ENCODE data around the gene IGFBP1.
"Not testable (repeated sequence)": the region's sequence is repeated elsewhere in the genome, so short reads cannot be mapped to it uniquely, and the experiment has no call there.

The IGFBP1 gene

DNA sequence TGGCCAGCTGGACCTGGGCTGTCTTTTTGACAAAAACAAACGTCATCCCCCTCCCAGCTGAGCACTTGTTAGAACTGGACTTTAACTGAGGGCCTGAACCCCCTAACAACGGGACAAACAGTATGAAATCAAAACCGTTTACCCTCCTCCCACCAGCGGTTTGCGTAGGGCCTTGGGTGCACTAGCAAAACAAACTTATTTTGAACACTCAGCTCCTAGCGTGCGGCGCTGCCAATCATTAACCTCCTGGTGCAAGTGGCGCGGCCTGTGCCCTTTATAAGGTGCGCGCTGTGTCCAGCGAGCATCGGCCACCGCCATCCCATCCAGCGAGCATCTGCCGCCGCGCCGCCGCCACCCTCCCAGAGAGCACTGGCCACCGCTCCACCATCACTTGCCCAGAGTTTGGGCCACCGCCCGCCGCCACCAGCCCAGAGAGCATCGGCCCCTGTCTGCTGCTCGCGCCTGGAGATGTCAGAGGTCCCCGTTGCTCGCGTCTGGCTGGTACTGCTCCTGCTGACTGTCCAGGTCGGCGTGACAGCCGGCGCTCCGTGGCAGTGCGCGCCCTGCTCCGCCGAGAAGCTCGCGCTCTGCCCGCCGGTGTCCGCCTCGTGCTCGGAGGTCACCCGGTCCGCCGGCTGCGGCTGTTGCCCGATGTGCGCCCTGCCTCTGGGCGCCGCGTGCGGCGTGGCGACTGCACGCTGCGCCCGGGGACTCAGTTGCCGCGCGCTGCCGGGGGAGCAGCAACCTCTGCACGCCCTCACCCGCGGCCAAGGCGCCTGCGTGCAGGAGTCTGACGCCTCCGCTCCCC, at the start of gene IGFBP1:
TSS of gene IGFBP1 (plus strand) at position 304 of the 808 bp plus-strand sequence. CDS start at position 469, 165 bp downstream.
- no peak within 1 kb of the TSS for H3K27ac ChIP-seq
- TF ChIP-seq ZFX (IDR thresholded peaks at IDR 0.05; ENCODE audit: borderline replicate concordance) = no peak
- TF ChIP-seq, protein P1, sequence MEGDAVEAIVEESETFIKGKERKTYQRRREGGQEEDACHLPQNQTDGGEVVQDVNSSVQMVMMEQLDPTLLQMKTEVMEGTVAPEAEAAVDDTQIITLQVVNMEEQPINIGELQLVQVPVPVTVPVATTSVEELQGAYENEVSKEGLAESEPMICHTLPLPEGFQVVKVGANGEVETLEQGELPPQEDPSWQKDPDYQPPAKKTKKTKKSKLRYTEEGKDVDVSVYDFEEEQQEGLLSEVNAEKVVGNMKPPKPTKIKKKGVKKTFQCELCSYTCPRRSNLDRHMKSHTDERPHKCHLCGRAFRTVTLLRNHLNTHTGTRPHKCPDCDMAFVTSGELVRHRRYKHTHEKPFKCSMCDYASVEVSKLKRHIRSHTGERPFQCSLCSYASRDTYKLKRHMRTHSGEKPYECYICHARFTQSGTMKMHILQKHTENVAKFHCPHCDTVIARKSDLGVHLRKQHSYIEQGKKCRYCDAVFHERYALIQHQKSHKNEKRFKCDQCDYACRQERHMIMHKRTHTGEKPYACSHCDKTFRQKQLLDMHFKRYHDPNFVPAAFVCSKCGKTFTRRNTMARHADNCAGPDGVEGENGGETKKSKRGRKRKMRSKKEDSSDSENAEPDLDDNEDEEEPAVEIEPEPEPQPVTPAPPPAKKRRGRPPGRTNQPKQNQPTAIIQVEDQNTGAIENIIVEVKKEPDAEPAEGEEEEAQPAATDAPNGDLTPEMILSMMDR (IDR thresholded peaks at IDR 0.05) = no peak

DNA sequence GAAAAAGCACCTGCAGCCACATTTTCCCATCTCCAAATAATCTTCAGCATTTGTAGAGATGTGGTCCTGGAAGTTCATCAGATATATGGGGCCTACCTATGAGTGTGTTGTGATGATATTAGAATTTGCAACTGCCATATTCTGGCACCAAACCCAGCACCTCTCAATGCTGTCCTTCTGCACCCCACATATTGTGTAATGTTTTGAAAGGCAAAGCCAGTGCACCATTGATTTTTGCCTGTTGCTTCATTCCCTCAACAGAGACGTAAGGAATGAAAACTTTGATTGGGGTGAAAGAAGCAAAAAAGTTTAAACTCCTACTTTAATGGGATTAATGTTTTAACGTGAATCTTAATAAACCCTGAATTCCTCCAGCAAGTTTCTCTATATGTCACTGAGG, 49.4 kb upstream of the IGFBP1 start:
- H3K27ac ChIP-seq = not testable (repeated sequence)

DNA sequence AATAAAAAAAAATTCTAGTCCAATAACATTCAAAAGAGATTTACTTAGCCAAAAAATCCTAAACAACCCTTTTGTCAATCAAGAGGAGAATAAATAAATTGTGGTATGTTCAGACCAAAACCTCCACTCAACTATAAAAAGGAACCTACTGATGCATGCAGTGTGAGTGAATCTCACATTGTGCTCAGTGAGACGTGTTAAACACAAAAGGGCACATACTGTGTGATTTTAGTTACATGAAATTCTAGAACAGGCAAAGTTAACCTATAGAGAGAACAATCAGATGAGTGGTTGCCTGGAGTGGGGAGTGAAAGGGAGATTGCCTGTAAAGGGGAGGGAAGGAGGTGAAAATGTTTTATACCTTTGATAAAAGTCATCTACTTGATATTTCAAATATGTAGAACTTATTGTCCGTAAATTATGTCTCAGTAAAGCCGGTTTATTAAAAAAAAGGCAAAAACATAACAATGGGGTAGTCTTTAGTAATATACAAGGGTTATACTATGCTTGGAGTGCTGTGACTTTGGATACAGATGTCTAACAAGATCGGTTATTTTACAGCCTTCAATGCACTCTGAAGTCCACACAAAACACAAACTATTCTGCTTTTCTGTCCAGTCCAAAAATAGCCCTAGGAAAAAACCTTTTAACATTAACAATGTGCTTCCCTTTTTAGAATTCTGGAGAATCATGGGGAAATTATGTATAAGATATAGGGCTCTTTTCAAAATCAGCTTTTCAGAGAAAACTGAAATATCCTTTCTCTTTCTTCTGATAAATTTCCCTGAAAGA, 46.2 kb upstream of the IGFBP1 start:
- not testable (repeated sequence) for H3K27ac ChIP-seq

- H3K27ac ChIP-seq = not testable (repeated sequence)
Measured at GRCh38 chr7:45846536-45846935, 41.8 kb upstream of the IGFBP1 start.

- H3K27ac ChIP-seq = not testable (repeated sequence)
Measured at GRCh38 chr7:45848734-45849133, 39.6 kb upstream of the IGFBP1 start.

GRCh38 chr7:45852984-45853383, 35.3 kb upstream of the IGFBP1 start:
- not testable (repeated sequence) for H3K27ac ChIP-seq

DNA sequence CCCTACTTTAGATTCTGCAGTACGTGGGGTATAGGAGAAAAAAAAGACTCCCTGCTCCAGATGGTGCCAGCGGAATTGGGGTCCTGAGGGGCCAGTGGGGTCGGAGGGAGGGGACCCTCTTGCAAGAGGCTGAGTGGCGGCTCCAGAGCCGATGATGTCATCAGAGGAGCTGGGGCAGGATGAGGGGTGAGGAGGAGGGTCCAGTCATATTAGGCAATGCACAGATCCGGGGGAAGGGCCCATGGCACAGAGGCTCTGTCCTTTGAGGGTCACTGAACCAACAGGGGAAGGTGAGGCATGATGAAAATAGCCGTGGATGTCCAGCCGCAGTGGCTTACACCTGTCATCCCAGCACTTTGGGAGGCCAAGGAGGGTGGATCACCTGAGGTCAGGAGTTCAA, 34.8 kb upstream of the IGFBP1 start:
- not testable (repeated sequence) for H3K27ac ChIP-seq

DNA sequence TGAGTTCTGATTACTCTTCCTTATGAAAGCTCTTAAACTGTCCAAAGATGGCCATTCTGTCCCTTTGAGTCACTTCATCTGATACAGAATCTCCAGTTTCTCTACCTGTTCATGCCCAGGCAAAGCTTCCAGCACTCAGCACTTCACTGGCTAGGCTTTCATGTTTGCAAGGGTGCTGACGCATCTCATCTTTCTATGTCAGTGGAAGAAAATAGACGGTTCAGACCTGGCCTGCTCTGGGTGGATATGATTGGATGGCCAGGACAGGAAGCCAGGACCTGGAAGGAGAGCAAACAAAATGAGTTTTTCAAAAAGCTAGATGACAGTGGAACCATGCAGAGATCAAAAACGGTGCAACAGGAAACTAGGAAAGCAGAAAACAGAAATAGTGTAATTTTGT, 32.6 kb upstream of the IGFBP1 start:
- H3K27ac ChIP-seq = not testable (repeated sequence)

GRCh38 chr7:45856888-45857287, 31.4 kb upstream of the IGFBP1 start:
- H3K27ac ChIP-seq = not testable (repeated sequence)

- TF ChIP-seq ZFX (IDR thresholded peaks at IDR 0.05; ENCODE audit: borderline replicate concordance) = no peak
- TF ChIP-seq, protein P1 (IDR thresholded peaks at IDR 0.05) = peak; percentile 61
- H3K27ac ChIP-seq = no peak overlapping the region
Measured at GRCh38 chr7:45863715-45864114, 24.6 kb upstream of the IGFBP1 start.

- H3K27ac ChIP-seq = no peak overlapping the region
- TF ChIP-seq, protein P1 (IDR thresholded peaks at IDR 0.05) = no peak
- TF ChIP-seq ZFX (IDR thresholded peaks at IDR 0.05; ENCODE audit: borderline replicate concordance) = no peak
Measured at GRCh38 chr7:45865594-45866410, 22.5 kb upstream of the IGFBP1 start.
